Activated T-helper 1 cell treated with anti-CD3 and anti-CD28 coated beads, Interleukin-12 subunit alpha, Interleukin-12 subunit beta, Interleukin-2, Interleukin-4 antibody, amounts not matched to agents 30 ng/mL and 10 ng/mL and 1 ng/mL, durations not matched to agents 14 hours and 24 hours and 36 hours (primary cell): ENCODE data around the gene FGF18. TPM values are rescaled to one million over a fixed set of nuclear protein-coding genes. Genes with fewer than 3 reads are reported as not detected.

ENCODE experiments used
- DNase-seq: peaks from one replicate; pipeline ENCODE4 v3.0.0; 2021; ENCODE audit warnings: low spot score
- H3K27ac Mint-ChIP-seq: one replicate; pipeline ENCODE4 v1.8.0; 2021; ENCODE audit warnings: mild to moderate bottlenecking, mixed read lengths
- H3K27me3 Mint-ChIP-seq: one replicate; pipeline ENCODE4 v1.8.0; 2022; ENCODE audit warnings: mild to moderate bottlenecking, moderate library complexity, mixed read lengths; ENCODE audit not compliant: insufficient read depth
- H3K36me3 Mint-ChIP-seq: one replicate; pipeline ENCODE4 v1.8.0; 2021; ENCODE audit warnings: low read depth, mixed read lengths
- H3K4me1 Mint-ChIP-seq: one replicate; pipeline ENCODE4 v1.8.0; 2021; ENCODE audit warnings: low read depth, mixed read lengths
- H3K4me3 Mint-ChIP-seq: one replicate; pipeline ENCODE4 v1.8.0; 2021; ENCODE audit warnings: mild to moderate bottlenecking, moderate library complexity, mixed read lengths
- H3K9me3 Mint-ChIP-seq: one replicate; pipeline ENCODE4 v1.8.0; 2021; ENCODE audit warnings: mixed read lengths
- intact Hi-C: fragments of 100-400 bp; cut with micrococcal nuclease; formaldehyde crosslinking; loops from one replicate; pipeline ENCODE4 v1.15.1; 2024
- total RNA-seq: library from RNA; stranded (reverse); gene quantifications from 2 replicates; pipeline ENCODE4 v1.2.3, GENCODE V29; 2022

Gene FGF18
- total RNA-seq, 1 donor from 2014 or later, result 0.21 TPM

GRCh38 chr5:171478946-171479775, 59.7 kb downstream of the FGF18 start:
- peaks cover 6% of the 10 kb centered on the region for H3K4me1 Mint-ChIP-seq
- no peaks in the 10 kb centered on the region for H3K27me3 Mint-ChIP-seq
- no peak overlapping the region for H3K4me3 Mint-ChIP-seq
- H3K36me3 Mint-ChIP-seq, result no peaks in the 10 kb centered on the region
- no peak overlapping the region for H3K27ac Mint-ChIP-seq
- H3K9me3 Mint-ChIP-seq, result no peaks in the 10 kb centered on the region
- DNase-seq, result no peak
- intact Hi-C loops, result no loop called here

DNA sequence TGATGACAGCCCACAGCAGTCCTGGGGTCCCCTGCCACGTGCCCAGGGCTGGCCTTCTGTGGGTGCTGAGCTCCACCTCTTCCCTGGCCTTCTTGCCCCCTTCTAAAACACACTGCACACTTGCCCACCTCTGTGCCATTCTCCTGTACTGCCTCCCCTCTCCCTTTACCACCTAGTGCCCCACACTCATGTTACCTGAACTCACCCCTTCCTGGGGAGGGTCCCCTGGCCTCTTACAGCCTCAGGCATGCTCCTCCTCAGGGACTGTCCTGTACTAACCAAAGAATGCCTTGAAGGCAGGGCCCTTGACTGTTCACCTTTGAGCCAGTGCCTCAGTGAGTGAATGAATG, 60.3 kb downstream of the FGF18 start:
- Mint-ChIP-seq H3K36me3 (no peaks in the 10 kb centered on the region), H3K9me3 (no peaks in the 10 kb centered on the region), H3K27me3 (no peaks in the 10 kb centered on the region), H3K27ac (no peak overlapping the region), H3K4me1 (peaks cover 6% of the 10 kb centered on the region), H3K4me3 (no peak overlapping the region)
- intact Hi-C loops, result loop anchor here (10.0 kb wide), 1 partner anchor 815 kb away; no protein-coding TSS in a partner anchor
- DNase-seq, result no peak

GRCh38 chr5:171480239-171480638, 60.8 kb downstream of the FGF18 start:
- H3K4me3 Mint-ChIP-seq, result no peak overlapping the region
- no peak overlapping the region for H3K27ac Mint-ChIP-seq
- no peaks in the 10 kb centered on the region for H3K9me3 Mint-ChIP-seq
- H3K36me3 Mint-ChIP-seq, result no peaks in the 10 kb centered on the region
- H3K27me3 Mint-ChIP-seq, result no peaks in the 10 kb centered on the region
- intact Hi-C loops, result loop anchor here (10.0 kb wide), 1 partner anchor 815 kb away; no protein-coding TSS in a partner anchor
- peaks cover 6% of the 10 kb centered on the region for H3K4me1 Mint-ChIP-seq
- DNase-seq, result no peak

DNA sequence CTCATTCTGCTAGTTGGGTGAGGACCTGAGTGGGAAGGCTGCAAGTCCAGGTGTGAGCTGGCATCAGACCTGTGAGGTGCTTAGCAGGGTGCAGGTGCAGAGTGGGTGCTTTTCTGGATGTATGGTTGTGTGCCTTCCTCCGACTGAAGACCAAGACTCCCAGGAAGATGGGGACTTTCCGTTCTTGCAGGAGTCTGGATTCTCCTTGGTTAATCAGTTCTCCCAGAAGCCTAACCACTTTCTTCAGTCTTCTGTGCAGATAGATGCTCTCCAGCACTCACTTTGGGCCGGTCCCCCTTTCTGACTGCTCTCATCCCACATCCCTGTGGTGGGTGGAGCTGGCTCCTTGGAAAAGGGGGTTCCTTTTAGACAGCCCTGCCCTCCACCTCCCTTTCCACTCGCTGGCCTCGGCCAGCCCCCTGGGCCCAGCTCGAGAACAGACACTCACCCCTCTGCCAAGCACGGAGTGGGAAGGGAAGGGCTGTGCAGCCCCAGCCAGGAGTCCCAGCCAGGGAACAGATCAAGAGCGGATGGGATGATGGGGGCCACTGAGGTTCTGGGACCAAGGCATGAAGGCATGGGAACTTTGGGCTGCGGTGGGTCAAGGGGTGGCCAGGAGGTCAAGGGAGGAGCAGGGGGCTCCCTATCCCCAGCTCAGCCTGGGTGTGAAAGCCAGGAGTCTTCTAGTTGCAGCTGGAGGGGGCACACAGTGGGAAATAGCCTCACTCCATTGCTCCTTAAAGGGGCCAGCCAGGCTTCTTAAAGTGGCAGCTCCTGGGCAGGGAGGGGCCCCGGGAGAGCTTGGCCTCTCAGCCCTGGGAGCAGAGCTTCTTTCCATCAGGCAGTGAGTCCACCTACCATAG, 62.4 kb downstream of the FGF18 start:
- Mint-ChIP-seq H3K4me3 (no peak overlapping the region), H3K27ac (no peak overlapping the region), H3K4me1 (peaks cover 6% of the 10 kb centered on the region), H3K27me3 (no peaks in the 10 kb centered on the region), H3K9me3 (no peaks in the 10 kb centered on the region), H3K36me3 (no peaks in the 10 kb centered on the region)
- intact Hi-C loops, result loop anchor here (10.0 kb wide), 1 partner anchor 813 kb away; no protein-coding TSS in a partner anchor
- DNase-seq, result no peak

- no peaks in the 10 kb centered on the region for H3K36me3 Mint-ChIP-seq
- H3K27ac Mint-ChIP-seq, result no peak overlapping the region
- no peak overlapping the region for H3K4me3 Mint-ChIP-seq
- no peaks in the 10 kb centered on the region for H3K9me3 Mint-ChIP-seq
- no peak for DNase-seq
- no peaks in the 10 kb centered on the region for H3K27me3 Mint-ChIP-seq
- H3K4me1 Mint-ChIP-seq, result peaks cover 6% of the 10 kb centered on the region
- intact Hi-C loops, result loop anchor here (10.0 kb wide), 1 partner anchor 812 kb away; no protein-coding TSS in a partner anchor
Observed at GRCh38 chr5:171482434-171482730, 62.9 kb downstream of the FGF18 start.

GRCh38 chr5:171483551-171484135, 64.2 kb downstream of the FGF18 start:
- H3K4me3 Mint-ChIP-seq, result no peak overlapping the region
- H3K27me3 Mint-ChIP-seq, result peaks cover 4% of the 10 kb centered on the region
- no peak for DNase-seq
- H3K27ac Mint-ChIP-seq, result no peak overlapping the region
- peaks cover 6% of the 10 kb centered on the region for H3K4me1 Mint-ChIP-seq
- intact Hi-C loops, result loop anchor here (1.0 to 10.0 kb wide), 2 partner anchors 424 to 811 kb away; no protein-coding TSS in a partner anchor
- H3K9me3 Mint-ChIP-seq, result no peaks in the 10 kb centered on the region
- H3K36me3 Mint-ChIP-seq, result no peaks in the 10 kb centered on the region

DNA sequence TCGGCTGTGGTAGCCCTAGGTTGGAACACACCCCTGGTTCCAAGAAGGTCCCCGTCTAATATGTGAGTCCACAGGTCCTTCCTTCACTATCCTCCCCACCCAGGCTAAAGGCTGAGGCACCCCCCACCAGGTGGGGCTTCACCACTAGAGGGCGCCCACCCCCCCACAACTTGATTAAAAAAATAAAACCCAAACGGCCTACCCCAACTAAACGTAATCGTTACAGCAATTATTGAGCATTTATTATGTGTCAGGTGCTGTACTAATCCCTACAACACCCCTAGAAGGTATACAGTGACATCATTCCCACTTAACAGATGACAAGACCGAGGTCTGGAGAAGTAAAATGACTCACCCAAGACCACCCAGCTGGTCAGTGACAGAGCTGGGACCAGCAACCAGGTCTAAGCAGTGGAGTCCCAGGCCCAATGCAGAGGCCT, 65.0 kb downstream of the FGF18 start:
- peaks cover 4% of the 10 kb centered on the region for H3K27me3 Mint-ChIP-seq
- intact Hi-C loops, result loop anchor here (1.0 to 10.0 kb wide), 2 partner anchors 423 to 810 kb away; no protein-coding TSS in a partner anchor
- H3K4me1 Mint-ChIP-seq, result peaks cover 6% of the 10 kb centered on the region
- no peak overlapping the region for H3K4me3 Mint-ChIP-seq
- no peaks in the 10 kb centered on the region for H3K36me3 Mint-ChIP-seq
- no peak overlapping the region for H3K27ac Mint-ChIP-seq
- no peaks in the 10 kb centered on the region for H3K9me3 Mint-ChIP-seq
- no peak for DNase-seq

DNA sequence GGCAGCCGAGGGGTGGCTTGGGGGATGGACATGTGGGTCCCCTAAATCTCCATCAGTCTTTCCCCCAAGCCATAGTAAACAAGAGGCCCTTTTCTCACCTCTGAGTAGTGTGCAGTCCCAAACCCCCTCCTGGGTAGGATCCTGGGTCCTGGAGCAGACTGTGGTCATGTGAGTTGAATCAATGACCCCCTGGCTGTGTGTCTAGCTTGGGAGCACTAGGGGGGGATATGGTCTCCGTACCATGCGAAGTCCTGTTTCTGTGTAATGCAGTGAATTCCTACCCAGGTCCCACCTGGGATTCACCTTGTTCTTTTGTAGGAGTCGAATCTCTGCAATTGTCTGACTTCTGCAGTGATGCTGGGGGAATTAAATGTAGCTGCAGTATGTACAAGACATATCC, 66.2 kb downstream of the FGF18 start:
- Mint-ChIP-seq H3K4me3 (no peak overlapping the region), H3K9me3 (no peaks in the 10 kb centered on the region), H3K27me3 (peaks cover 4% of the 10 kb centered on the region), H3K36me3 (no peaks in the 10 kb centered on the region), H3K4me1 (no peaks in the 10 kb centered on the region), H3K27ac (no peak overlapping the region)
- DNase-seq, result no peak
- intact Hi-C loops, result loop anchor here (10.0 kb wide), 1 partner anchor 809 kb away; no protein-coding TSS in a partner anchor

DNA sequence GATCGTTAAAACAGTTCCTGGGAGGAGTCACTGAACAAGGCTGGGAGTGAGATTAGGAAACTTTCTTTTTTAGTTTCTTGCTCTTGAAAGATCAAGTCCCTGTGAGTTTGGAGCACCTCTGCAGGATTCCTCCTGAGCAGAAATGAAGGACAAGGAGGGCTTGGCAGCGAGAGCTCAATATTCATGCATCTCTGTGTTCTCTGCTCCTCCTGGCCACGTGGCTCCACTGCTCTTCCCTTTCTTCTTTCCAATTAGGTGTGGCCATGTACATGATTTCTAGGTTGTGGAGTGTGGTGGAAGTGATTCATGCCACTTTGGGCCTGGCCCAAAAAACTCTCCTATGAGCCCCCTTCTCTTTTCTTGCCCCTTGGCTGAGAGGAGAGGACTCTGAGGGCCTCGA, 67.2 kb downstream of the FGF18 start:
- intact Hi-C loops, result loop anchor here (10.0 kb wide), 1 partner anchor 808 kb away; no protein-coding TSS in a partner anchor
- Mint-ChIP-seq H3K27ac (no peak overlapping the region), H3K36me3 (no peaks in the 10 kb centered on the region), H3K4me3 (no peak overlapping the region), H3K4me1 (no peaks in the 10 kb centered on the region), H3K9me3 (no peaks in the 10 kb centered on the region), H3K27me3 (peaks cover 6% of the 10 kb centered on the region)
- DNase-seq, result no peak

DNA sequence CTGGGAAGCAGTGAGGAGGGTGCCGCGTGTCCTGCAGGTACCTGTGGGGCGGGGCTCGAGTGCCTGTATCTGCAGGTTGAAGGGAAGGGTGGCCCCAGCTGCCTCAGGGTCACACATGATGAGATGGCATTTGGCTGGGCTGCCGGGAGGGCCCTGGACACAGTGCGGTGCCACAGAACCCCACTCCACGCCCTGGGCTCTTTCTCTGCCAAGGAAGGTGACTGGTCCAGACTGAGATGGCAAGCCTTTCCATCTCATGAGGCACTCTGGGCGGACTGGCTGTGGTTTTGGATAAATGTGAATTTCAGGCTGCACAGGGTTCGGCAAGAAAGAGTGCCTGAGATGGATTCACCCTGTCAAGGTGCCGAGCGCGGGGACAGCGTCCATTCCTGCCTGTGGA, 69.4 kb downstream of the FGF18 start:
- Mint-ChIP-seq H3K4me1 (no peaks in the 10 kb centered on the region), H3K9me3 (no peaks in the 10 kb centered on the region), H3K4me3 (no peak overlapping the region), H3K27ac (no peak overlapping the region), H3K36me3 (no peaks in the 10 kb centered on the region), H3K27me3 (peaks cover 6% of the 10 kb centered on the region)
- intact Hi-C loops, result loop anchor here (10.0 kb wide), 1 partner anchor 806 kb away; no protein-coding TSS in a partner anchor
- no peak for DNase-seq

DNA sequence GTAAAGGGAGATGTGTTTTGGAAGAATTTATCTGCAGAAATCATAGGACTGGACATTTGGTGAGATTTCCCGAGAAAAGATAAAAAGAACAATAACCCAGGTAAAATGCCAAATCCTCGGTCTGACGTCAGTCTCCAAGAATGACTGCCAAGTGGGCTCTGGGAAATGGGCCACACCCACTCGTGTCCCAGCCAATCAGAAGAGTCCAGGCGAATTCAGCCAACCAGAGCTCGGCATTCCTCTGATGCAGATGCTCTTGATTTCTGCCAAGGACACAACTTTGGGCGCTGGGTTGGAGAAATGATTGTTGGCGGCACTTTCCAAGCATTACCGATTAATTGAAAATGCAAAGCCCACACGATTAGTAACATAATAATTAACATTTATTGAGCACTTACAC, 73.3 kb downstream of the FGF18 start:
- no peaks in the 10 kb centered on the region for H3K4me1 Mint-ChIP-seq
- no peak overlapping the region for H3K4me3 Mint-ChIP-seq
- intact Hi-C loops, result no loop called here

GRCh38 chr5:171493646-171494393, 74.4 kb downstream of the FGF18 start:
- intact Hi-C loops, result no loop called here
- Mint-ChIP-seq H3K4me1 (no peaks in the 10 kb centered on the region), H3K4me3 (no peak overlapping the region), H3K36me3 (no peaks in the 10 kb centered on the region), H3K27ac (no peak overlapping the region), H3K27me3 (peaks cover 4% of the 10 kb centered on the region), H3K9me3 (no peaks in the 10 kb centered on the region)
- no peak for DNase-seq

More for the DNA sequence above, 73.3 kb downstream of the FGF18 start:
- Mint-ChIP-seq H3K9me3 (no peaks in the 10 kb centered on the region), H3K27ac (no peak overlapping the region), H3K36me3 (no peaks in the 10 kb centered on the region), H3K27me3 (peaks cover 8% of the 10 kb centered on the region)
- DNase-seq, result no peak
